ENCODE data around the gene SLC25A17. TPM values are rescaled to one million over a fixed set of nuclear protein-coding genes. Genes with fewer than 3 reads are reported as not detected.
"Not testable (repeated sequence)": the region's sequence is repeated elsewhere in the genome, so short reads cannot be mapped to it uniquely, and the experiment has no call there.

The SLC25A17 gene, protein sequence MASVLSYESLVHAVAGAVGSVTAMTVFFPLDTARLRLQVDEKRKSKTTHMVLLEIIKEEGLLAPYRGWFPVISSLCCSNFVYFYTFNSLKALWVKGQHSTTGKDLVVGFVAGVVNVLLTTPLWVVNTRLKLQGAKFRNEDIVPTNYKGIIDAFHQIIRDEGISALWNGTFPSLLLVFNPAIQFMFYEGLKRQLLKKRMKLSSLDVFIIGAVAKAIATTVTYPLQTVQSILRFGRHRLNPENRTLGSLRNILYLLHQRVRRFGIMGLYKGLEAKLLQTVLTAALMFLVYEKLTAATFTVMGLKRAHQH
- total RNA-seq, result 14.8 and 19.3 TPM in 2 replicates

DNA sequence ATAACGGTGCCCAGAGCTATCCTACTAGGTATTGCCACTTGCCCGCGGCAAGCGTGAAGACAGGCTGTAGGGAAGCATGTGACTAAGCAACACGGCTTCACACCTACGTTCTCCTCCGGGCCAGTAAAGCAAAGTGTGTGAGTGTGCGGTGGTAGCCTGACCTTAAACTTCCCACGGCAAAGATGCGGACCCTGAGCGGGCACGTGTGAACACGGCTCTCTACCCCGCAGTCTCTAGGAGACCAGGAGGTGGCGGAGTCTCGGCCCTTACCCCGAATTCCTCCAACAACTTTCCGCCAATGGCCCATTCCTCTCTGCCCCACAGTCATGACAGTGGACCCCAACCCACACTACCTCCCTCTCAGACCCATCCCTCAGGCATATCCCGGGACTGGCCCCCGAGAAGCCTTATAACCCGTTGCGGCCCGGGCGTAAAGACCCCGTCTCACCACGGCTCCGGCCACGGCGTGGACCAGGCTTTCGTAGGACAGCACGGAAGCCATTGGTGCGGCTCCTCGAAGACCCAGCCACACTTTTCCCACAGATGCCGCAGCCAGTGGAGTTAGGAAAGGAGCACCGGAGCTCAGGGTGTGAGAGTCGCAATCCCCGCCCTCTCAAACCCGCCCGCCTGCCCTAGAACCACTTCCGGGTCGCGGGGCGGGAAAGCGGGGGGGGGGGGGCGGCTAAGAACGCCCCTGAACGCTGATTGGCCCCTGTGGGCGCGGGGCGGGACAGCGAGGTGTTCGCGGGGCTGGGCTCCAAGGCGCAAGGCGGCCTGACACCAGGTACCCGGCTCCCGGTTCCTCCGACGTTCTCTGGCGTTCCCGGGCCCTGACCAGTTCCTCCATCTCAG lies at the start of gene SLC25A17:
Gene SLC25A17 (minus strand): TSS at position 600 of the 852 bp plus-strand sequence. CDS start 98 bp downstream, at position 502.
- Mint-ChIP-seq H3K4me3 (peak within 1 kb of the TSS; percentile 98), H3K36me3 (ENCODE audit: low read depth) (peaks cover 25% of the 10 kb centered on the region), H3K27ac (peak within 1 kb of the TSS; percentile 92), H3K9me3 (no peaks in the 10 kb centered on the region), H3K27me3 (no peaks in the 10 kb centered on the region), H3K4me1 (peaks cover 36% of the 10 kb centered on the region)
- intact Hi-C loops (cut with micrococcal nuclease), result loop anchor here (1.0 to 10.0 kb wide), 5 partner anchors 37 to 294 kb away; partner anchors contain the start of genes RBX1 and ST13
- TF ChIP-seq, protein P1, sequence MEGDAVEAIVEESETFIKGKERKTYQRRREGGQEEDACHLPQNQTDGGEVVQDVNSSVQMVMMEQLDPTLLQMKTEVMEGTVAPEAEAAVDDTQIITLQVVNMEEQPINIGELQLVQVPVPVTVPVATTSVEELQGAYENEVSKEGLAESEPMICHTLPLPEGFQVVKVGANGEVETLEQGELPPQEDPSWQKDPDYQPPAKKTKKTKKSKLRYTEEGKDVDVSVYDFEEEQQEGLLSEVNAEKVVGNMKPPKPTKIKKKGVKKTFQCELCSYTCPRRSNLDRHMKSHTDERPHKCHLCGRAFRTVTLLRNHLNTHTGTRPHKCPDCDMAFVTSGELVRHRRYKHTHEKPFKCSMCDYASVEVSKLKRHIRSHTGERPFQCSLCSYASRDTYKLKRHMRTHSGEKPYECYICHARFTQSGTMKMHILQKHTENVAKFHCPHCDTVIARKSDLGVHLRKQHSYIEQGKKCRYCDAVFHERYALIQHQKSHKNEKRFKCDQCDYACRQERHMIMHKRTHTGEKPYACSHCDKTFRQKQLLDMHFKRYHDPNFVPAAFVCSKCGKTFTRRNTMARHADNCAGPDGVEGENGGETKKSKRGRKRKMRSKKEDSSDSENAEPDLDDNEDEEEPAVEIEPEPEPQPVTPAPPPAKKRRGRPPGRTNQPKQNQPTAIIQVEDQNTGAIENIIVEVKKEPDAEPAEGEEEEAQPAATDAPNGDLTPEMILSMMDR (IDR thresholded peaks at IDR 0.05), result no peak
- ChIA-PET CTCF (interaction anchor here (0.8 to 2.1 kb wide), 4 partner anchors 38 to 294 kb away, joined by 3 to 6 read pairs (median 4); partner anchors contain the start of gene XPNPEP3), POLR2A (interaction anchor here (0.5 to 2.4 kb wide), 11 partner anchors 22 to 802 kb away, joined by 3 to 18 read pairs (median 4); partner anchors contain the start of genes DESI1, ST13 and XPNPEP3)
- ATAC-seq (ENCODE audit: low read depth) (peak; percentile 93), DNase-seq (peak; percentile 78)

DNA sequence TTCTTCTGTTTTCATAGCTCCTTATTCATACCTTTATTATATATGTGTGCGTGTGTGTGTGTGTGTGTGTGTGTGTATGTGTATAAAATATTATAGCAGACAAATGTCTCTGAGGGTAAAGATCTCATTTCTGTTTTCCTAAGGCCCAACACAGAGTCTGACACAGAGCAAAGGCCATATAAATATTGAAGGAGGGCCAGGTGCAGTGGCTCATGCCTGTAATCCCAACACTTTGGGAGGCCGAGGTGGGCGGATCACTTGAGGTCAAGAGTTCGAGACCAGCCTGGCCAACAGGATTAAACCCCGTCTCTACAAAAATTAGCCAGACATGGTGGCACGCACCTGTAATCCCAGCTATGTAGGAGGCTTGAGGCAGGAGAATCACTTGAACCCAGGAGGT lies 49.2 kb upstream of the SLC25A17 start:
- H3K27me3 Mint-ChIP-seq; CTCF ChIA-PET; H3K4me1 Mint-ChIP-seq; H3K9me3 Mint-ChIP-seq; H3K36me3 Mint-ChIP-seq (ENCODE audit: low read depth); POLR2A ChIA-PET; DNase-seq; H3K4me3 Mint-ChIP-seq; ATAC-seq (ENCODE audit: low read depth); H3K27ac Mint-ChIP-seq; intact Hi-C loops (cut with micrococcal nuclease): not testable (repeated sequence)

DNA sequence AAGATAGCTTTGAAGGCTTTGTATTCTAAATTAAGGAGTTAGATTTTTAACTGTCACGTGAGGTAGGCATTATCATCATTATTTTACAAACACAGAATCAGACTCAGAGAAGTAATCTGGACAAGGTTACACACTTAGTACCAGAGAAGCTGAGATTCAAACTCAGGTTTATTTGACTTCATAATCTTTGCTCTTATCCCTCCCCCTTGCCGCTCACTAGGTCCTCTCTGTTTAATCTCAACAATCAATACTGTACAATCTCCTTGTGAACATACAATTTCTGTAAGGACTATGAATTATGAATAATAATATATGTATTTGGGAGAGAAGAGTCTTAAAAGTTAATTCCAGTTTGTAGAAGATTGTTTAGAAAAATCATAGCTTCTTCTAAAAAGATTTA lies 48.0 kb upstream of the SLC25A17 start:
- no peak overlapping the region for H3K27ac Mint-ChIP-seq
- TF ChIP-seq, protein P1 (IDR thresholded peaks at IDR 0.05), result no peak
- H3K27me3 Mint-ChIP-seq, result no peaks in the 10 kb centered on the region
- intact Hi-C loops (cut with micrococcal nuclease), result no loop called here
- peaks cover 7% of the 10 kb centered on the region for H3K36me3 Mint-ChIP-seq (ENCODE audit: low read depth)
- DNase-seq (no peak), ATAC-seq (ENCODE audit: low read depth) (no peak)
- ChIA-PET POLR2A (no interaction called here), CTCF (no interaction called here)
- no peak overlapping the region for H3K4me3 Mint-ChIP-seq
- no peaks in the 10 kb centered on the region for H3K9me3 Mint-ChIP-seq
- H3K4me1 Mint-ChIP-seq, result peaks cover 11% of the 10 kb centered on the region

DNA sequence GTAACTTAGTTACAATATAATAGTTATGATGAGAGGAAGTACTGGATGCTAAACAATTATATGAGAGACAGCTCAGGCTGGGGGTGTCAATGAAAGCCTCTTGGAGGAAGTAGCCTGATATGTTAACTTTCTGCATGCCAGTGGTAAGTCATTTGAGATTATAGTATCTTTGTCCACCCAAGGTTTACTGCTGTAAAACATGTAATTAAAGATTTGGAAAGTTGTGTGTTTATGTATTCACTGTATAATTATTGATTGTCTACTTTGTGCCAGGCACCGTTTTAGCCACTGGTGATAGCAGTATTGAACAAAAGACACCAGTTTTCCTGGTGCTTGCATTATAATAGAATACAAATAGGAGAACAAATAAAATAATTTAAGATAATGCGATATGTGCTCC lies 43.4 kb upstream of the SLC25A17 start:
- ChIA-PET POLR2A (interaction anchor here (0.5 kb wide), 1 partner anchor 612 kb away, joined by 3 read pairs; no protein-coding TSS in a partner anchor), CTCF (no interaction called here)
- intact Hi-C loops (cut with micrococcal nuclease), result no loop called here
- H3K4me1 Mint-ChIP-seq, result peaks cover 24% of the 10 kb centered on the region
- peaks cover 17% of the 10 kb centered on the region for H3K36me3 Mint-ChIP-seq (ENCODE audit: low read depth)
- H3K9me3 Mint-ChIP-seq, result no peaks in the 10 kb centered on the region
- TF ChIP-seq, protein P1 (IDR thresholded peaks at IDR 0.05), result no peak
- no peaks in the 10 kb centered on the region for H3K27me3 Mint-ChIP-seq
- no peak for ATAC-seq (ENCODE audit: low read depth)
- no peak for DNase-seq
- H3K4me3 Mint-ChIP-seq, result no peak overlapping the region
- H3K27ac Mint-ChIP-seq, result no peak overlapping the region

DNA sequence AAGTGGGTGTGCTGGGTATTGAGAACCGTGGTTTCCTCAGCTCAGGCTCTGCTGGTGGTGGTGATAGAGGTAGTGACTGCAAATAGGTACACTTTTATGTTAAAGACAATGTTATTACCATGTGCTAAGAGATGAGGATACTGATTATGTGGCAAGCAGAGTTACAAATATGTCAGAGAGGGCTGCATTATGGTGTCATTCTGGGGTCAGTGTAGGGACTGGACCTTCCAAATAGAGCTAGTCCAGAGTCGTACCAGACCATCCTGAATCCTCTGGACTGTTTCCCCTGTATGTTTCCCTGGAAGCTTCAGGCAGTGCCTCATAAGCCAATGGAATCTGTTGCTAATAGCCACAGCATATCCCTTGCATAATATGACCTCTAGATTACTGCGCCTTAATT lies 42.9 kb upstream of the SLC25A17 start, which contains the start of gene DNAJB7:
Gene DNAJB7 (minus strand): TSS at position 101 of the 400 bp plus-strand sequence. CDS start 119 bp downstream, outside the sequence.
- Mint-ChIP-seq H3K36me3 (ENCODE audit: low read depth) (peaks cover 23% of the 10 kb centered on the region), H3K4me1 (peaks cover 28% of the 10 kb centered on the region), H3K9me3 (no peaks in the 10 kb centered on the region), H3K4me3 (no peak within 1 kb of the TSS), H3K27ac (peak within 1 kb of the TSS; percentile 30), H3K27me3 (no peaks in the 10 kb centered on the region)
- ATAC-seq (ENCODE audit: low read depth), result no peak
- POLR2A ChIA-PET, result no interaction called here
- DNase-seq, result no peak
- TF ChIP-seq, protein P1 (IDR thresholded peaks at IDR 0.05), result no peak
- intact Hi-C loops (cut with micrococcal nuclease), result no loop called here
- CTCF ChIA-PET, result no interaction called here
